K562 (cell line): Measurements from ENCODE around the gene PGBD1. TPM values are rescaled to one million over a fixed set of nuclear protein-coding genes. Genes with fewer than 3 reads are reported as not detected.
A peak's percentile ranks its signal among the peaks of the same experiment; 100 is the strongest.

ENCODE experiments used
- CC2D1A ChIP-seq: fragments of 450-650 bp; IDR thresholded peaks from 2 replicates; pipeline ENCODE4 v1.6.1; 2017; ENCODE audit warnings: mild to moderate bottlenecking
- IRF1 ChIP-seq: sonication (generic); formaldehyde crosslinking; IDR thresholded peaks from 2 replicates; pipeline ENCODE4 v1.8.0; 2022; ENCODE audit warnings: missing genetic modification reagents, mild to moderate bottlenecking, borderline replicate concordance
- RBBP5 ChIP-seq: fragments of 200-600 bp; sonication (generic); IDR thresholded peaks from 2 replicates; pipeline ENCODE4 v1.6.1; 2012; ENCODE audit warnings: borderline replicate concordance, mild to moderate bottlenecking, low read length, control low read depth, inconsistent platforms; ENCODE audit not compliant: insufficient read depth, poor library complexity, severe bottlenecking
- RBFOX2 ChIP-seq: fragments of 200-400 bp; formaldehyde crosslinking; IDR thresholded peaks from 2 replicates; pipeline ENCODE4 v1.6.1; 2017; ENCODE audit warnings: low read depth, mild to moderate bottlenecking, low read length, moderate library complexity
- WHSC1 ChIP-seq: IDR thresholded peaks from one replicate; pipeline ENCODE4 v1.6.1; 2012; ENCODE audit warnings: low read length, control low read depth, inconsistent platforms
- ZBTB33 ChIP-seq: sonication (generic); formaldehyde crosslinking; IDR thresholded peaks from 2 replicates; pipeline ENCODE4 v1.8.1; 2023; ENCODE audit warnings: mild to moderate bottlenecking, missing genetic modification reagents
- ZNF12 ChIP-seq: sonication (generic); formaldehyde crosslinking; IDR thresholded peaks from 2 replicates; pipeline ENCODE4 v1.4.0; 2020; ENCODE audit warnings: mild to moderate bottlenecking, missing genetic modification reagents
- polyA plus RNA-seq, 8 experiments: library from polyadenylated mRNA; depleted of rRNA in 4 of 8; stranded (reverse) in 5 of 8; unstranded in 3 of 8; fragments of >200 nt; fragmentation: Nextera tagmentation in 2 of 8; fragmentation: Illumina TruSeq in 1 of 8; extraction: Ambion mirVana in 2 of 8; extraction: Trizol in 1 of 8; gene quantifications; 2 replicates each; pipeline versions ENCODE4 v1.2.1 to v1.2.3, GENCODE V29; 2011 to 2014; ENCODE audit warnings: inconsistent platforms in 1 of 8, missing spikeins in 1 of 8
- total RNA-seq, 7 experiments: library from RNA; depleted of rRNA in 6 of 7; stranded (reverse); fragments of >200 nt in 6 of 7; fragmentation: Illumina TruSeq in 2 of 7; extraction: Trizol in 2 of 7; gene quantifications; 2 replicates each; pipeline versions ENCODE4 v1.2.1 to v1.2.3, GENCODE V29; 2011 to 2021; ENCODE audit warnings: low replicate concordance in 1 of 7
- TF ChIP-seq, protein P1 (sequence below): fragments of 150-350 bp; IDR thresholded peaks from 2 replicates; pipeline ENCODE4 v1.6.1; 2014; ENCODE audit warnings: low read depth, mild to moderate bottlenecking, low read length, borderline replicate concordance
- TF ChIP-seq, protein P2 (sequence below): conservative IDR thresholded peaks from 2 replicates; pipeline ENCODE4 v1.6.1; 2011; ENCODE audit warnings: low read depth, mild to moderate bottlenecking, low read length; ENCODE audit not compliant: control insufficient read depth
- TF ChIP-seq, protein P3 (sequence below), 2 experiments: fragments of 450-650 bp in 1 of 2; IDR thresholded peaks; 2 replicates each; pipeline ENCODE4 v1.6.1; 2011 to 2017; ENCODE audit warnings: low read depth in 2 of 2, antibody characterized with exemption in 1 of 2, borderline replicate concordance in 1 of 2, low read length in 1 of 2, mild to moderate bottlenecking in 1 of 2, mixed read lengths in 1 of 2; ENCODE audit not compliant: control insufficient read depth in 1 of 2
- TF ChIP-seq, protein P4 (sequence below), 2 experiments: fragments of 150-350 bp in 1 of 2; IDR thresholded peaks; 2 replicates each; pipeline ENCODE4 v1.6.1; 2012 to 2016; ENCODE audit warnings: low read depth in 2 of 2, low read length in 2 of 2, mild to moderate bottlenecking in 1 of 2, moderate library complexity in 1 of 2

PGBD1 gene
- total and polyA plus RNA-seq, 9 of the 15 experiments (the other 6 are each of a cell fraction or from before 2014, with no cell fraction given): 3.3 to 9.0 (median 7.3) TPM

DNA sequence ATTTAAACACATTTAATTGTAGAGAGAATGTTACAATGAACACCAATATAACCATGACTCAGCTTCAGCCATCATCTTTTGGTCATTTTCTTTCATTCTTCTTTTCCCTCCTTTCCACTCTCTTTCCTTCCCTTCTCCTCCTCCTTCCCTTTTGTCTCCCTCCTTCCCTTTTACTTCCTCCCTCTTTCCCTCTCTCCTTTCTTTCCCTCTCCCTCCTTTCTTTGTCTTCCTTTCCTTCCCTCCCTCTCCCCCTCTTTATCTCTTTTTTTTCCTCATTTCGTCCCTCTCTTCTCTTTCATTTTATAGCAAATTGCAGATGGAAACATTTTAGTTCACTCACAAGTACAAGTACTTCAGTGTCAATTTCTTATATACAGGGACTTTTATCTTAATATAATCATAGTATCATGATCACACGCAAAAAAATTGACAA is 70.1 kb downstream of the PGBD1 start (continued):
- TF ChIP-seq ZBTB33 (CRISPR knock-in tag) (no peak), RBFOX2 (no peak), RBBP5 (no peak), IRF1 (CRISPR knock-in tag) (no peak), WHSC1 (no peak), ZNF12 (CRISPR knock-in tag) (no peak), CC2D1A (peak; percentile 82)
- TF ChIP-seq, protein P1, sequence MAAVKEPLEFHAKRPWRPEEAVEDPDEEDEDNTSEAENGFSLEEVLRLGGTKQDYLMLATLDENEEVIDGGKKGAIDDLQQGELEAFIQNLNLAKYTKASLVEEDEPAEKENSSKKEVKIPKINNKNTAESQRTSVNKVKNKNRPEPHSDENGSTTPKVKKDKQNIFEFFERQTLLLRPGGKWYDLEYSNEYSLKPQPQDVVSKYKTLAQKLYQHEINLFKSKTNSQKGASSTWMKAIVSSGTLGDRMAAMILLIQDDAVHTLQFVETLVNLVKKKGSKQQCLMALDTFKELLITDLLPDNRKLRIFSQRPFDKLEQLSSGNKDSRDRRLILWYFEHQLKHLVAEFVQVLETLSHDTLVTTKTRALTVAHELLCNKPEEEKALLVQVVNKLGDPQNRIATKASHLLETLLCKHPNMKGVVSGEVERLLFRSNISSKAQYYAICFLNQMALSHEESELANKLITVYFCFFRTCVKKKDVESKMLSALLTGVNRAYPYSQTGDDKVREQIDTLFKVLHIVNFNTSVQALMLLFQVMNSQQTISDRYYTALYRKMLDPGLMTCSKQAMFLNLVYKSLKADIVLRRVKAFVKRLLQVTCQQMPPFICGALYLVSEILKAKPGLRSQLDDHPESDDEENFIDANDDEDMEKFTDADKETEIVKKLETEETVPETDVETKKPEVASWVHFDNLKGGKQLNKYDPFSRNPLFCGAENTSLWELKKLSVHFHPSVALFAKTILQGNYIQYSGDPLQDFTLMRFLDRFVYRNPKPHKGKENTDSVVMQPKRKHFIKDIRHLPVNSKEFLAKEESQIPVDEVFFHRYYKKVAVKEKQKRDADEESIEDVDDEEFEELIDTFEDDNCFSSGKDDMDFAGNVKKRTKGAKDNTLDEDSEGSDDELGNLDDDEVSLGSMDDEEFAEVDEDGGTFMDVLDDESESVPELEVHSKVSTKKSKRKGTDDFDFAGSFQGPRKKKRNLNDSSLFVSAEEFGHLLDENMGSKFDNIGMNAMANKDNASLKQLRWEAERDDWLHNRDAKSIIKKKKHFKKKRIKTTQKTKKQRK: no peak
- TF ChIP-seq, protein P2, sequence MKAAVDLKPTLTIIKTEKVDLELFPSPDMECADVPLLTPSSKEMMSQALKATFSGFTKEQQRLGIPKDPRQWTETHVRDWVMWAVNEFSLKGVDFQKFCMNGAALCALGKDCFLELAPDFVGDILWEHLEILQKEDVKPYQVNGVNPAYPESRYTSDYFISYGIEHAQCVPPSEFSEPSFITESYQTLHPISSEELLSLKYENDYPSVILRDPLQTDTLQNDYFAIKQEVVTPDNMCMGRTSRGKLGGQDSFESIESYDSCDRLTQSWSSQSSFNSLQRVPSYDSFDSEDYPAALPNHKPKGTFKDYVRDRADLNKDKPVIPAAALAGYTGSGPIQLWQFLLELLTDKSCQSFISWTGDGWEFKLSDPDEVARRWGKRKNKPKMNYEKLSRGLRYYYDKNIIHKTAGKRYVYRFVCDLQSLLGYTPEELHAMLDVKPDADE: no peak
- TF ChIP-seq, protein P3, sequence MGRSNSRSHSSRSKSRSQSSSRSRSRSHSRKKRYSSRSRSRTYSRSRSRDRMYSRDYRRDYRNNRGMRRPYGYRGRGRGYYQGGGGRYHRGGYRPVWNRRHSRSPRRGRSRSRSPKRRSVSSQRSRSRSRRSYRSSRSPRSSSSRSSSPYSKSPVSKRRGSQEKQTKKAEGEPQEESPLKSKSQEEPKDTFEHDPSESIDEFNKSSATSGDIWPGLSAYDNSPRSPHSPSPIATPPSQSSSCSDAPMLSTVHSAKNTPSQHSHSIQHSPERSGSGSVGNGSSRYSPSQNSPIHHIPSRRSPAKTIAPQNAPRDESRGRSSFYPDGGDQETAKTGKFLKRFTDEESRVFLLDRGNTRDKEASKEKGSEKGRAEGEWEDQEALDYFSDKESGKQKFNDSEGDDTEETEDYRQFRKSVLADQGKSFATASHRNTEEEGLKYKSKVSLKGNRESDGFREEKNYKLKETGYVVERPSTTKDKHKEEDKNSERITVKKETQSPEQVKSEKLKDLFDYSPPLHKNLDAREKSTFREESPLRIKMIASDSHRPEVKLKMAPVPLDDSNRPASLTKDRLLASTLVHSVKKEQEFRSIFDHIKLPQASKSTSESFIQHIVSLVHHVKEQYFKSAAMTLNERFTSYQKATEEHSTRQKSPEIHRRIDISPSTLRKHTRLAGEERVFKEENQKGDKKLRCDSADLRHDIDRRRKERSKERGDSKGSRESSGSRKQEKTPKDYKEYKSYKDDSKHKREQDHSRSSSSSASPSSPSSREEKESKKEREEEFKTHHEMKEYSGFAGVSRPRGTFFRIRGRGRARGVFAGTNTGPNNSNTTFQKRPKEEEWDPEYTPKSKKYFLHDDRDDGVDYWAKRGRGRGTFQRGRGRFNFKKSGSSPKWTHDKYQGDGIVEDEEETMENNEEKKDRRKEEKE (IDR thresholded peaks at IDR 0.05; ENCODE audit: borderline replicate concordance in 1 of 2, control insufficient read depth in 1 of 2, low read depth in 2 of 2, low read length in 1 of 2): peak in 1 of 2 experiments; percentile 82; a peak in 2 of 4 replicates
- TF ChIP-seq, protein P4, sequence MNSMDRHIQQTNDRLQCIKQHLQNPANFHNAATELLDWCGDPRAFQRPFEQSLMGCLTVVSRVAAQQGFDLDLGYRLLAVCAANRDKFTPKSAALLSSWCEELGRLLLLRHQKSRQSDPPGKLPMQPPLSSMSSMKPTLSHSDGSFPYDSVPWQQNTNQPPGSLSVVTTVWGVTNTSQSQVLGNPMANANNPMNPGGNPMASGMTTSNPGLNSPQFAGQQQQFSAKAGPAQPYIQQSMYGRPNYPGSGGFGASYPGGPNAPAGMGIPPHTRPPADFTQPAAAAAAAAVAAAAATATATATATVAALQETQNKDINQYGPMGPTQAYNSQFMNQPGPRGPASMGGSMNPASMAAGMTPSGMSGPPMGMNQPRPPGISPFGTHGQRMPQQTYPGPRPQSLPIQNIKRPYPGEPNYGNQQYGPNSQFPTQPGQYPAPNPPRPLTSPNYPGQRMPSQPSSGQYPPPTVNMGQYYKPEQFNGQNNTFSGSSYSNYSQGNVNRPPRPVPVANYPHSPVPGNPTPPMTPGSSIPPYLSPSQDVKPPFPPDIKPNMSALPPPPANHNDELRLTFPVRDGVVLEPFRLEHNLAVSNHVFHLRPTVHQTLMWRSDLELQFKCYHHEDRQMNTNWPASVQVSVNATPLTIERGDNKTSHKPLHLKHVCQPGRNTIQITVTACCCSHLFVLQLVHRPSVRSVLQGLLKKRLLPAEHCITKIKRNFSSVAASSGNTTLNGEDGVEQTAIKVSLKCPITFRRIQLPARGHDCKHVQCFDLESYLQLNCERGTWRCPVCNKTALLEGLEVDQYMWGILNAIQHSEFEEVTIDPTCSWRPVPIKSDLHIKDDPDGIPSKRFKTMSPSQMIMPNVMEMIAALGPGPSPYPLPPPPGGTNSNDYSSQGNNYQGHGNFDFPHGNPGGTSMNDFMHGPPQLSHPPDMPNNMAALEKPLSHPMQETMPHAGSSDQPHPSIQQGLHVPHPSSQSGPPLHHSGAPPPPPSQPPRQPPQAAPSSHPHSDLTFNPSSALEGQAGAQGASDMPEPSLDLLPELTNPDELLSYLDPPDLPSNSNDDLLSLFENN (IDR thresholded peaks at IDR 0.05; ENCODE audit: low read depth in 2 of 2, low read length in 2 of 2): no peak
